ENCODE results near the gene UBAP2L.

GRCh38 chr1:154181944-154182343, 38.8 kb upstream of the UBAP2L start:
- TF ChIP-seq CTCF (IDR thresholded peaks at IDR 0.05) (no peak), POLR2AphosphoS5 (IDR thresholded peaks at IDR 0.05) (peak in 1 of 3 donors; percentile 24), POLR2A (IDR thresholded peaks at IDR 0.05) (no peak), EP300 (IDR thresholded peaks at IDR 0.05) (no peak)
